GM12878 (cell line): ENCODE measurements around the gene ADAT3. TPM values are rescaled to one million over a fixed set of nuclear protein-coding genes. Genes with fewer than 3 reads are reported as not detected.

Source experiments
- ATAC-seq: fragments of 200-7000 bp; cut with Tn5 transposase; 3 replicates; pipeline ENCODE4 v1.9.1; 2020; ENCODE audit warnings: mild to moderate bottlenecking, moderate library complexity
- BruUV-seq: library from RNA; stranded (reverse); fragments of 400-500 nt; replicated peaks from 2 replicates; lab custom pipeline; 2021; lab: Mats Ljungman, UMichigan
- CTCF ChIA-PET: fragments of 300-600 bp; sonication (Branson Sonifier 250); formaldehyde crosslinking; extraction: SDS; loops from one replicate; lab custom pipeline; 2021; ENCODE audit warnings: inconsistent platforms; lab: Yijun Ruan, JAX
- POLR2A ChIA-PET: fragments of 350-600 bp; formaldehyde crosslinking; extraction: SDS; loops from one replicate; lab custom pipeline; 2021; ENCODE audit warnings: inconsistent platforms; lab: Charles Lee
- RAD21 ChIA-PET: fragments of 300-600 bp; sonication (Branson Sonifier 250); formaldehyde crosslinking; loops from one replicate; lab custom pipeline; 2023; ENCODE audit warnings: antibody characterized with exemption; ENCODE audit not compliant: unreplicated experiment; lab: Charles Lee
- SMC1A ChIA-PET: fragments of 300-600 bp; sonication (Branson Sonifier 250); formaldehyde crosslinking; loops from one replicate; lab custom pipeline; 2023; ENCODE audit not compliant: unreplicated experiment, uncharacterized antibody; lab: Charles Lee
- DNase-seq: peaks from one replicate; pipeline ENCODE4 v3.0.0-alpha.2; 2011; ENCODE audit warnings: low read depth, low spot score
- FAIRE-seq: peaks from 3 replicates; lab custom pipeline; 2011; peaks lifted over from hg19 to GRCh38; lab: Jason Lieb, UNC
- H2AFZ ChIP-seq: 2 replicates; pipeline ENCODE4 v1.6.0; 2011; ENCODE audit warnings: low read depth, low read length, control low read depth; ENCODE audit not compliant: control insufficient read depth
- H3K27ac ChIP-seq: 2 replicates; pipeline ENCODE4 v1.5.1; 2011; ENCODE audit warnings: control low read depth; ENCODE audit not compliant: control insufficient read depth, insufficient read depth
- H3K27me3 ChIP-seq, 2 experiments: replicated peaks in 1 of 2; 2 replicates each; pipeline versions ENCODE4 v1.6.0 to v1.6.1; 2011; ENCODE audit warnings: low read length in 1 of 2; ENCODE audit not compliant: control insufficient read depth in 2 of 2, insufficient read depth in 2 of 2
- H3K36me3 ChIP-seq, 2 experiments: 2 replicates each; pipeline ENCODE4 v1.5.1; 2011; ENCODE audit warnings: low read length in 1 of 2; ENCODE audit not compliant: control insufficient read depth in 2 of 2, insufficient read depth in 2 of 2
- H3K4me1 ChIP-seq: 2 replicates; pipeline ENCODE4 v1.6.1; 2011; ENCODE audit warnings: mild to moderate bottlenecking, low read length, moderate library complexity, mixed read lengths; ENCODE audit not compliant: control insufficient read depth, insufficient read depth
- H3K4me2 ChIP-seq: 2 replicates; pipeline ENCODE4 v1.6.0; 2011; ENCODE audit warnings: control low read depth; ENCODE audit not compliant: control insufficient read depth, insufficient read depth
- H3K4me3 ChIP-seq: fragments of 200-600 bp; sonication (generic); 2 replicates; pipeline ENCODE4 v1.5.1; 2016
- H3K79me2 ChIP-seq: 2 replicates; pipeline ENCODE4 v1.6.0; 2011; ENCODE audit warnings: low read length; ENCODE audit not compliant: control insufficient read depth, insufficient read depth
- H3K9ac ChIP-seq: 2 replicates; pipeline ENCODE4 v1.8.0; 2011; ENCODE audit warnings: low read length, control low read depth, mixed read lengths; ENCODE audit not compliant: control insufficient read depth, insufficient read depth
- H3K9me3 ChIP-seq: replicated peaks from 3 replicates; pipeline ENCODE4 v1.5.1; 2011; ENCODE audit warnings: mild to moderate bottlenecking, low read length; ENCODE audit not compliant: control insufficient read depth, insufficient read depth
- H4K20me1 ChIP-seq: 2 replicates; pipeline ENCODE4 v1.6.0; 2011; ENCODE audit not compliant: control insufficient read depth, insufficient read depth
- CREB1 ChIP-seq: IDR thresholded peaks from 2 replicates; pipeline ENCODE4 v1.6.1; 2012; ENCODE audit warnings: low read depth, mild to moderate bottlenecking, inconsistent platforms
- ESRRA ChIP-seq: IDR thresholded peaks from 2 replicates; pipeline ENCODE4 v1.6.1; 2012; ENCODE audit warnings: mild to moderate bottlenecking, low read length, improper control_type of control experiment
- ETV6 ChIP-seq, 2 experiments: fragments of 450-650 bp in 1 of 2; IDR thresholded peaks in 1 of 2; conservative IDR thresholded peaks in 1 of 2; 2 replicates each; pipeline ENCODE4 v1.6.1; 2014; ENCODE audit warnings: antibody characterized with exemption in 1 of 2, borderline replicate concordance in 1 of 2, low read depth in 1 of 2, mild to moderate bottlenecking in 1 of 2, moderate library complexity in 1 of 2
- FOXK2 ChIP-seq: fragments of 450-650 bp; IDR thresholded peaks from 2 replicates; pipeline ENCODE4 v1.6.1; 2017; ENCODE audit warnings: mild to moderate bottlenecking, moderate library complexity
- IKZF1 ChIP-seq: fragments of 450-650 bp; conservative IDR thresholded peaks from 2 replicates; pipeline ENCODE4 v1.6.1; 2017; ENCODE audit warnings: antibody characterized with exemption, mild to moderate bottlenecking
- YY1 ChIP-seq: IDR thresholded peaks from 2 replicates; pipeline ENCODE4 v1.6.1; 2011; ENCODE audit warnings: low read depth, mild to moderate bottlenecking, low read length
- ZNF384 ChIP-seq: IDR thresholded peaks from 2 replicates; pipeline ENCODE4 v1.6.1; 2012; ENCODE audit warnings: low read depth, mild to moderate bottlenecking, low read length, improper control_type of control experiment, borderline replicate concordance
- WGBS: methylation state at CpG from one replicate; pipeline ENCODE4 v1.1.6; 2016; ENCODE audit warnings: low lambda C conversion rate; ENCODE audit not compliant: insufficient replicate concordance, insufficient coverage; ENCODE audit errors: missing lambda C conversion rate; 5-methylcytosine and 5-hydroxymethylcytosine counted together
- in situ Hi-C: fragments of 300-500 bp; cut with MboI; formaldehyde crosslinking; loops from 9 replicates; pipeline ENCODE4 v1.14.3; 2018; ENCODE audit warnings: mixed read lengths
- intact Hi-C: fragments of 100-400 bp; cut with micrococcal nuclease; formaldehyde crosslinking; loops from one replicate; pipeline ENCODE4 v1.14.2; 2022; ENCODE audit not compliant: unreplicated experiment
- polyA plus RNA-seq, 11 experiments: library from polyadenylated mRNA; depleted of rRNA in 4 of 11; unstranded in 6 of 11; stranded (reverse) in 5 of 11; fragments of >200 nt; fragmentation: Nextera tagmentation in 4 of 11; fragmentation: Illumina TruSeq in 1 of 11; extraction: Ambion mirVana in 4 of 11; extraction: Trizol in 1 of 11; gene quantifications; 1 replicate in 1 of 11; 2 replicates in 10 of 11; pipeline versions ENCODE4 v1.2.1 to v1.2.3, GENCODE V29; 2011 to 2016; ENCODE audit warnings: inconsistent platforms in 2 of 11, missing spikeins in 2 of 11, low read depth in 1 of 11
- total RNA-seq, 4 experiments: library from RNA; depleted of rRNA in 3 of 4; stranded (reverse); fragments of >200 nt in 3 of 4; fragmentation: Illumina TruSeq in 1 of 4; extraction: Trizol in 1 of 4; gene quantifications; 2 replicates each; pipeline versions ENCODE4 v1.2.1 to v1.2.3, GENCODE V29; 2013 to 2021
- TF ChIP-seq, protein P1 (sequence below): IDR thresholded peaks from 2 replicates; pipeline ENCODE4 v1.6.1; 2012; ENCODE audit warnings: improper control_type of control experiment, low read depth, low read length; ENCODE audit not compliant: insufficient replicate concordance
- TF ChIP-seq, protein P2 (sequence below): fragments of 450-650 bp; IDR thresholded peaks from 2 replicates; pipeline ENCODE4 v1.6.1; 2016; ENCODE audit warnings: mild to moderate bottlenecking
- TF ChIP-seq, protein P3 (sequence below): fragments of 450-650 bp; IDR thresholded peaks from 2 replicates; pipeline ENCODE4 v1.6.1; 2017; ENCODE audit warnings: mild to moderate bottlenecking
- TF ChIP-seq, protein P4 (sequence below): fragments of 450-650 bp; IDR thresholded peaks from 2 replicates; pipeline ENCODE4 v1.6.1; 2017; ENCODE audit warnings: mild to moderate bottlenecking, moderate library complexity

ADAT3 gene
- total and polyA plus RNA-seq, 10 of the 15 experiments (the other 5 are each of a cell fraction or from before 2014, with no cell fraction given): 0.27 to 11.8 (median 7.7) TPM; not detected in 3

DNA sequence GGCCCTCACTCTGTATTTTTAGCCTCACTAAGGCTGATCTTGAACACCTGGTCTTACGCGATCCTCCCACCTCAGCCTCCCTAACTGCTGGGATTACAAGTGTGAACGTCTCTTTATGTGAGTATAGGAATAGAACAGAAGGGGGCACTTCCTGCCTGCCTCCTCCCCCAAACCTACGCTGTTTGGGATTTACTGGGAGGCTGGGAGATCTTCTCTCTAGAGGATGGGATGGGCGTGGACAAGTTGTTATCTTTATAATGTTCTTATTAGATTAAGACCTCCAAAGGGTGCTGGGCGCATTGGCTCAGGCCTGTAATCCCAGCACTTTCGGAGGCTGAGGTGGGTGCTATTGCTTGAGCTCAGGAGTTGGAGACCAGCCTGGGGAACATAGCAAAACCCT is 32.9 kb downstream of the ADAT3 start:
- no peaks in the 10 kb centered on the region for H3K36me3 ChIP-seq
- ChIA-PET CTCF (no interaction called here), POLR2A (no interaction called here), RAD21 (no interaction called here), SMC1A (no interaction called here)
- FAIRE-seq: no peak
- ATAC-seq: no peak
- no peaks in the 10 kb centered on the region for H3K27me3 ChIP-seq
- peaks cover 24% of the 10 kb centered on the region for H3K79me2 ChIP-seq
- DNase-seq: no peak
- no peak overlapping the region for H3K9ac ChIP-seq
- no peaks in the 10 kb centered on the region; the same call in 2 of the 3 replicates for H3K9me3 ChIP-seq
- WGBS: 58% methylated on average over 7 of the region's 7 CpGs
- BruUV-seq: no TSS peak
- peaks cover 3% of the 10 kb centered on the region; the same call in 1 of the 2 replicates for H4K20me1 ChIP-seq
- in situ Hi-C loops: no loop called here
- H3K27ac ChIP-seq: no peak overlapping the region
- H3K4me1 ChIP-seq: peaks cover 11% of the 10 kb centered on the region
- H3K4me2 ChIP-seq: no peak overlapping the region
- H3K4me3 ChIP-seq: no peak overlapping the region
- no peak overlapping the region for H2AFZ ChIP-seq
- intact Hi-C loops: no loop called here
- TF ChIP-seq IKZF1 (no peak), ESRRA (no peak), ETV6 (conservative IDR thresholded peaks at IDR 0.05 in 1 of 2, IDR thresholded peaks at IDR 0.05 in 1 of 2; ENCODE audit: borderline replicate concordance in 1 of 2, low read depth in 1 of 2) (no peak), YY1 (no peak), ZNF384 (no peak), CREB1 (no peak), FOXK2 (no peak)
- TF ChIP-seq, protein P1, sequence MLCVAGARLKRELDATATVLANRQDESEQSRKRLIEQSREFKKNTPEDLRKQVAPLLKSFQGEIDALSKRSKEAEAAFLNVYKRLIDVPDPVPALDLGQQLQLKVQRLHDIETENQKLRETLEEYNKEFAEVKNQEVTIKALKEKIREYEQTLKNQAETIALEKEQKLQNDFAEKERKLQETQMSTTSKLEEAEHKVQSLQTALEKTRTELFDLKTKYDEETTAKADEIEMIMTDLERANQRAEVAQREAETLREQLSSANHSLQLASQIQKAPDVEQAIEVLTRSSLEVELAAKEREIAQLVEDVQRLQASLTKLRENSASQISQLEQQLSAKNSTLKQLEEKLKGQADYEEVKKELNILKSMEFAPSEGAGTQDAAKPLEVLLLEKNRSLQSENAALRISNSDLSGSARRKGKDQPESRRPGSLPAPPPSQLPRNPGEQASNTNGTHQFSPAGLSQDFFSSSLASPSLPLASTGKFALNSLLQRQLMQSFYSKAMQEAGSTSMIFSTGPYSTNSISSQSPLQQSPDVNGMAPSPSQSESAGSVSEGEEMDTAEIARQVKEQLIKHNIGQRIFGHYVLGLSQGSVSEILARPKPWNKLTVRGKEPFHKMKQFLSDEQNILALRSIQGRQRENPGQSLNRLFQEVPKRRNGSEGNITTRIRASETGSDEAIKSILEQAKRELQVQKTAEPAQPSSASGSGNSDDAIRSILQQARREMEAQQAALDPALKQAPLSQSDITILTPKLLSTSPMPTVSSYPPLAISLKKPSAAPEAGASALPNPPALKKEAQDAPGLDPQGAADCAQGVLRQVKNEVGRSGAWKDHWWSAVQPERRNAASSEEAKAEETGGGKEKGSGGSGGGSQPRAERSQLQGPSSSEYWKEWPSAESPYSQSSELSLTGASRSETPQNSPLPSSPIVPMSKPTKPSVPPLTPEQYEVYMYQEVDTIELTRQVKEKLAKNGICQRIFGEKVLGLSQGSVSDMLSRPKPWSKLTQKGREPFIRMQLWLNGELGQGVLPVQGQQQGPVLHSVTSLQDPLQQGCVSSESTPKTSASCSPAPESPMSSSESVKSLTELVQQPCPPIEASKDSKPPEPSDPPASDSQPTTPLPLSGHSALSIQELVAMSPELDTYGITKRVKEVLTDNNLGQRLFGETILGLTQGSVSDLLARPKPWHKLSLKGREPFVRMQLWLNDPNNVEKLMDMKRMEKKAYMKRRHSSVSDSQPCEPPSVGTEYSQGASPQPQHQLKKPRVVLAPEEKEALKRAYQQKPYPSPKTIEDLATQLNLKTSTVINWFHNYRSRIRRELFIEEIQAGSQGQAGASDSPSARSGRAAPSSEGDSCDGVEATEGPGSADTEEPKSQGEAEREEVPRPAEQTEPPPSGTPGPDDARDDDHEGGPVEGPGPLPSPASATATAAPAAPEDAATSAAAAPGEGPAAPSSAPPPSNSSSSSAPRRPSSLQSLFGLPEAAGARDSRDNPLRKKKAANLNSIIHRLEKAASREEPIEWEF: no peak
- TF ChIP-seq, protein P2, sequence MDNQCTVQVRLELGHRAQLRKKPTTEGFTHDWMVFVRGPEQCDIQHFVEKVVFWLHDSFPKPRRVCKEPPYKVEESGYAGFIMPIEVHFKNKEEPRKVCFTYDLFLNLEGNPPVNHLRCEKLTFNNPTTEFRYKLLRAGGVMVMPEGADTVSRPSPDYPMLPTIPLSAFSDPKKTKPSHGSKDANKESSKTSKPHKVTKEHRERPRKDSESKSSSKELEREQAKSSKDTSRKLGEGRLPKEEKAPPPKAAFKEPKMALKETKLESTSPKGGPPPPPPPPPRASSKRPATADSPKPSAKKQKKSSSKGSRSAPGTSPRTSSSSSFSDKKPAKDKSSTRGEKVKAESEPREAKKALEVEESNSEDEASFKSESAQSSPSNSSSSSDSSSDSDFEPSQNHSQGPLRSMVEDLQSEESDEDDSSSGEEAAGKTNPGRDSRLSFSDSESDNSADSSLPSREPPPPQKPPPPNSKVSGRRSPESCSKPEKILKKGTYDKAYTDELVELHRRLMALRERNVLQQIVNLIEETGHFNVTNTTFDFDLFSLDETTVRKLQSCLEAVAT: no peak
- TF ChIP-seq, protein P3, sequence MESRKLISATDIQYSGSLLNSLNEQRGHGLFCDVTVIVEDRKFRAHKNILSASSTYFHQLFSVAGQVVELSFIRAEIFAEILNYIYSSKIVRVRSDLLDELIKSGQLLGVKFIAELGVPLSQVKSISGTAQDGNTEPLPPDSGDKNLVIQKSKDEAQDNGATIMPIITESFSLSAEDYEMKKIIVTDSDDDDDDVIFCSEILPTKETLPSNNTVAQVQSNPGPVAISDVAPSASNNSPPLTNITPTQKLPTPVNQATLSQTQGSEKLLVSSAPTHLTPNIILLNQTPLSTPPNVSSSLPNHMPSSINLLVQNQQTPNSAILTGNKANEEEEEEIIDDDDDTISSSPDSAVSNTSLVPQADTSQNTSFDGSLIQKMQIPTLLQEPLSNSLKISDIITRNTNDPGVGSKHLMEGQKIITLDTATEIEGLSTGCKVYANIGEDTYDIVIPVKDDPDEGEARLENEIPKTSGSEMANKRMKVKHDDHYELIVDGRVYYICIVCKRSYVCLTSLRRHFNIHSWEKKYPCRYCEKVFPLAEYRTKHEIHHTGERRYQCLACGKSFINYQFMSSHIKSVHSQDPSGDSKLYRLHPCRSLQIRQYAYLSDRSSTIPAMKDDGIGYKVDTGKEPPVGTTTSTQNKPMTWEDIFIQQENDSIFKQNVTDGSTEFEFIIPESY: no peak
- TF ChIP-seq, protein P4, sequence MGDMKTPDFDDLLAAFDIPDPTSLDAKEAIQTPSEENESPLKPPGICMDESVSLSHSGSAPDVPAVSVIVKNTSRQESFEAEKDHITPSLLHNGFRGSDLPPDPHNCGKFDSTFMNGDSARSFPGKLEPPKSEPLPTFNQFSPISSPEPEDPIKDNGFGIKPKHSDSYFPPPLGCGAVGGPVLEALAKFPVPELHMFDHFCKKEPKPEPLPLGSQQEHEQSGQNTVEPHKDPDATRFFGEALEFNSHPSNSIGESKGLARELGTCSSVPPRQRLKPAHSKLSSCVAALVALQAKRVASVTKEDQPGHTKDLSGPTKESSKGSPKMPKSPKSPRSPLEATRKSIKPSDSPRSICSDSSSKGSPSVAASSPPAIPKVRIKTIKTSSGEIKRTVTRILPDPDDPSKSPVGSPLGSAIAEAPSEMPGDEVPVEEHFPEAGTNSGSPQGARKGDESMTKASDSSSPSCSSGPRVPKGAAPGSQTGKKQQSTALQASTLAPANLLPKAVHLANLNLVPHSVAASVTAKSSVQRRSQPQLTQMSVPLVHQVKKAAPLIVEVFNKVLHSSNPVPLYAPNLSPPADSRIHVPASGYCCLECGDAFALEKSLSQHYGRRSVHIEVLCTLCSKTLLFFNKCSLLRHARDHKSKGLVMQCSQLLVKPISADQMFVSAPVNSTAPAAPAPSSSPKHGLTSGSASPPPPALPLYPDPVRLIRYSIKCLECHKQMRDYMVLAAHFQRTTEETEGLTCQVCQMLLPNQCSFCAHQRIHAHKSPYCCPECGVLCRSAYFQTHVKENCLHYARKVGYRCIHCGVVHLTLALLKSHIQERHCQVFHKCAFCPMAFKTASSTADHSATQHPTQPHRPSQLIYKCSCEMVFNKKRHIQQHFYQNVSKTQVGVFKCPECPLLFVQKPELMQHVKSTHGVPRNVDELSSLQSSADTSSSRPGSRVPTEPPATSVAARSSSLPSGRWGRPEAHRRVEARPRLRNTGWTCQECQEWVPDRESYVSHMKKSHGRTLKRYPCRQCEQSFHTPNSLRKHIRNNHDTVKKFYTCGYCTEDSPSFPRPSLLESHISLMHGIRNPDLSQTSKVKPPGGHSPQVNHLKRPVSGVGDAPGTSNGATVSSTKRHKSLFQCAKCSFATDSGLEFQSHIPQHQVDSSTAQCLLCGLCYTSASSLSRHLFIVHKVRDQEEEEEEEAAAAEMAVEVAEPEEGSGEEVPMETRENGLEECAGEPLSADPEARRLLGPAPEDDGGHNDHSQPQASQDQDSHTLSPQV: no peak
